Measurements from ENCODE around the gene ELMOD3. TPM values are rescaled to one million over a fixed set of nuclear protein-coding genes. Genes with fewer than 3 reads are reported as not detected.
"Not testable (repeated sequence)": the region's sequence is repeated elsewhere in the genome, so short reads cannot be mapped to it uniquely, and the experiment has no call there.

The ELMOD3 gene
- total RNA-seq, 1 donor from 2014 or later, result 13.2 TPM

DNA sequence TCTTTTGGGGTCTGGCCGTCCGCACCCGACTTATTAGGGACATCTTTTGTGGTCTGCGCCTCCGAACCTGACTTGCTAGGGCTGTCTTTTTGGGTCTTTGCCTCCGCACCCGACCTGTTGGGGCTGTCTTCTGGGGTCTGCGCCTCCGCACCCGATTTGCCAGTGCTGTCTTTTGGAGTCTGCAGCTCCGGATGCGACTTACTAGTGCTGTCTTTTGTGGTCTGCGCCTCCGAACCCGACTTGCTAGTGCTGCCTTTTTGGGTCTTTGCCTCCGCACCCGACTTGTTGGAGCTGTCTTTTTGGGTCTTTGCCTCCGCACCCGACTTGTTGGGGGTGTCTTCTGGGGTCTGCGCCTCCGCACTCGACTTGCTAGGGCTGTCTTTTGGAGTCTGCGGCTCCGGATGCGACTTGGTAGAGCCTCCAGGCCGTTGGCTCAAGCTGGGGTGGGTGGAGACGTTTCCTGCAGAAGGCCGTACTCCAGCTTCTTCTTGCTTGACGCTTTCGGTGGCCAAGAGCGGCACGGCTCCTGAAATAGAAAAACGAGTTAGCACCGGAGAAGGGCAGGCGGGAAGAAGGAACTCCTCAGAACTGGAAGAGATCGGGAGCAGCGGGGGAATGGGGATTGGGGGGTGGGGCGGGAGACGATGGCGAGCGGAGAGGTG is 27.3 kb upstream of the ELMOD3 start:
- peaks cover 6% of the 10 kb centered on the region for H3K36me3 ChIP-seq (ENCODE audit: control insufficient read depth, insufficient read depth, low read length)
- H3K4me3 ChIP-seq (ENCODE audit: low read depth, low read length), result peak overlapping the region; percentile 85
- TF ChIP-seq, protein P1, sequence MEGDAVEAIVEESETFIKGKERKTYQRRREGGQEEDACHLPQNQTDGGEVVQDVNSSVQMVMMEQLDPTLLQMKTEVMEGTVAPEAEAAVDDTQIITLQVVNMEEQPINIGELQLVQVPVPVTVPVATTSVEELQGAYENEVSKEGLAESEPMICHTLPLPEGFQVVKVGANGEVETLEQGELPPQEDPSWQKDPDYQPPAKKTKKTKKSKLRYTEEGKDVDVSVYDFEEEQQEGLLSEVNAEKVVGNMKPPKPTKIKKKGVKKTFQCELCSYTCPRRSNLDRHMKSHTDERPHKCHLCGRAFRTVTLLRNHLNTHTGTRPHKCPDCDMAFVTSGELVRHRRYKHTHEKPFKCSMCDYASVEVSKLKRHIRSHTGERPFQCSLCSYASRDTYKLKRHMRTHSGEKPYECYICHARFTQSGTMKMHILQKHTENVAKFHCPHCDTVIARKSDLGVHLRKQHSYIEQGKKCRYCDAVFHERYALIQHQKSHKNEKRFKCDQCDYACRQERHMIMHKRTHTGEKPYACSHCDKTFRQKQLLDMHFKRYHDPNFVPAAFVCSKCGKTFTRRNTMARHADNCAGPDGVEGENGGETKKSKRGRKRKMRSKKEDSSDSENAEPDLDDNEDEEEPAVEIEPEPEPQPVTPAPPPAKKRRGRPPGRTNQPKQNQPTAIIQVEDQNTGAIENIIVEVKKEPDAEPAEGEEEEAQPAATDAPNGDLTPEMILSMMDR (IDR thresholded peaks at IDR 0.05; ENCODE audit: insufficient read depth, low read length, severe bottlenecking), result no peak
- DNase-seq (ENCODE audit: low read depth) (peak; percentile 43), FAIRE-seq (no peak)
- no peaks in the 10 kb centered on the region for H3K27me3 ChIP-seq (ENCODE audit: control insufficient read depth, insufficient read depth, low read length)

DNA sequence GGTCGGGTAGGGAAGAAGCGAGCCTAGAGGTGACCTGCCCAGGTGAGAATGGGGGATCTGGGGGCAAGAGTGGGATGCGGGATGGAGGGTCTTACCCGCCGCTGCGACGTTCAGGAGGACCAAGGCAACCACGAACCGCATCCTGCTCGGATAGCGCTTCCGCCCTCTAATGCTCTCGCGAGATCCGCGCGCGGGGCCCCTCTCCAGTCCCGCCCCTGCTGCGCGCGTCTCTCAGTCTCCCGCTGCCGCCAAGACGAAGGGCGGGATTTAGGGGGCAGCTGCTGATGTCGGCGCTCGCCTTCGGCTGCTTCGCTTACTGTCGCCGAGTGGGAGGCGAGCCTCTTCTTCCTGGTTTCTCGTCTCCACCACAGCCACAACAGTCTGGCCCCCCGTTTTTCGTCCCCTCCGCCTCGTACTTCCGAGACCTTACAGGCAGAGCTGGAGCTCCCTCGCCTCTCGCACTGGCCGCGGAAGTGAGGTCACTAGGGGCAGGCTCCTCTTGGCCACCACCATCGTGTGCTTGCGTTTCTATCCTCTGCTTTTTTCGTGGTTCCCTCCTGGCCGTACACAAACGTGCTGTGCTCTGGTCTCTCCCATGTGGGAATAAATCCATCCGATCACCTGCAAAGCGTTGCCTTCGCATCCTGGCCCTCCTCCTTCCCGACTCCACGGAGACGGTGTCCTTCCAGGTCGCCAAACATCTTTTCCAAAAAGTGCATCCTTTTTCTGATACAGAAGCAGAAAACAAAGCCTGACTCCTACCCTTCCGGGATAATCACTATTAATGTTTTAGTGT is 26.5 kb upstream of the ELMOD3 start, which contains the start of gene TGOLN2:
Gene TGOLN2 (minus strand): TSS at position 168 of the 796 bp plus-strand sequence. CDS start 27 bp downstream, at position 141.
- FAIRE-seq (no peak), DNase-seq (ENCODE audit: low read depth) (peak; percentile 77)
- H3K4me3 ChIP-seq (ENCODE audit: low read depth, low read length), result peak within 1 kb of the TSS; percentile 85
- H3K27me3 ChIP-seq (ENCODE audit: control insufficient read depth, insufficient read depth, low read length), result no peaks in the 10 kb centered on the region
- peaks cover 6% of the 10 kb centered on the region for H3K36me3 ChIP-seq (ENCODE audit: control insufficient read depth, insufficient read depth, low read length)
- TF ChIP-seq, protein P1 (IDR thresholded peaks at IDR 0.05; ENCODE audit: insufficient read depth, low read length, severe bottlenecking), result no peak

DNA sequence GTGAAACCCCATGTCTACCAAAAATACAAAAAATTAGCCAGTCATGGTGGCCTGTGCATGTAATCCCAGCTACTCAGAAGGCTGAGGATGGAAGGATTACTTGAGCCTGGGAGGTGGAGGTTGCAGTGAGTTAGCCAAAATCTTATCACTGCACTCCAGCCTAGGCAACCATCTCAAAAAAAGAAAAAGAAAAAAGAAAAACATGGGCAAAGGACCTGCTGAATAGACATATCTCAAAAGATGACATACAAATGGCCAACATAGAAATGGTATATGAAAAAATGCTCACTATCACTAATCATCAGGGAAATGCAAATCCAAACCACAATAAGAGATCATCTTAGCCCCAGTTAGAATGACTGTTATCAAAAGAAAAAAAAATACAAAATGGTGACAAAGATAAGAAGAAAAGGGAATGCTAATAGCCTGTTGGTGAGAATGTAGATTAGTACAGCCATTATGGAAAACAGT is 25.4 kb upstream of the ELMOD3 start:
- FAIRE-seq (no peak), DNase-seq (ENCODE audit: low read depth) (no peak)
- H3K4me3 ChIP-seq (ENCODE audit: low read depth, low read length), result no peak overlapping the region
- H3K36me3 ChIP-seq (ENCODE audit: control insufficient read depth, insufficient read depth, low read length), result peaks cover 2% of the 10 kb centered on the region
- H3K27me3 ChIP-seq (ENCODE audit: control insufficient read depth, insufficient read depth, low read length), result no peaks in the 10 kb centered on the region
- TF ChIP-seq, protein P1 (IDR thresholded peaks at IDR 0.05; ENCODE audit: insufficient read depth, low read length, severe bottlenecking), result no peak

DNA sequence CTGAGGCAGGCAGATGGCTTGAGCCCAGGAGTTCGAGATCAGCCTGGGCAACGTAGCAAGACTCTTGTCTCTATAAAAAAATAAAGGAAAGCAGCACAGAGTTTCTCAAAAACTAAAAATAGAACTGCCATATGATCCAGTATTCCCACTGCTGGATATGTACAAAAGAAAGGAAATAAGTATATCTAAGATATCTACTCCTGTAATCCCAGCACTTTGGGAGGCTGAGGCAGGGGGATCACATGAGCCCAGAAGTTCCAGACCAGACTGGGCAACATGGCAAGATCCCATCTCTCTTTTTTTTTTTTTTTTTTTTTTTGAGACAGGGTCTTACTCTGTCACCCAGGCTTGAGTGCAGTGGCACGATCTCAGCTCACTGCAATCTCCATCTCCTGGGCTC is 24.9 kb upstream of the ELMOD3 start:
- not testable (repeated sequence) for DNase-seq (ENCODE audit: low read depth); H3K36me3 ChIP-seq (ENCODE audit: control insufficient read depth, insufficient read depth, low read length); H3K4me3 ChIP-seq (ENCODE audit: low read depth, low read length); FAIRE-seq; H3K27me3 ChIP-seq (ENCODE audit: control insufficient read depth, insufficient read depth, low read length)

DNA sequence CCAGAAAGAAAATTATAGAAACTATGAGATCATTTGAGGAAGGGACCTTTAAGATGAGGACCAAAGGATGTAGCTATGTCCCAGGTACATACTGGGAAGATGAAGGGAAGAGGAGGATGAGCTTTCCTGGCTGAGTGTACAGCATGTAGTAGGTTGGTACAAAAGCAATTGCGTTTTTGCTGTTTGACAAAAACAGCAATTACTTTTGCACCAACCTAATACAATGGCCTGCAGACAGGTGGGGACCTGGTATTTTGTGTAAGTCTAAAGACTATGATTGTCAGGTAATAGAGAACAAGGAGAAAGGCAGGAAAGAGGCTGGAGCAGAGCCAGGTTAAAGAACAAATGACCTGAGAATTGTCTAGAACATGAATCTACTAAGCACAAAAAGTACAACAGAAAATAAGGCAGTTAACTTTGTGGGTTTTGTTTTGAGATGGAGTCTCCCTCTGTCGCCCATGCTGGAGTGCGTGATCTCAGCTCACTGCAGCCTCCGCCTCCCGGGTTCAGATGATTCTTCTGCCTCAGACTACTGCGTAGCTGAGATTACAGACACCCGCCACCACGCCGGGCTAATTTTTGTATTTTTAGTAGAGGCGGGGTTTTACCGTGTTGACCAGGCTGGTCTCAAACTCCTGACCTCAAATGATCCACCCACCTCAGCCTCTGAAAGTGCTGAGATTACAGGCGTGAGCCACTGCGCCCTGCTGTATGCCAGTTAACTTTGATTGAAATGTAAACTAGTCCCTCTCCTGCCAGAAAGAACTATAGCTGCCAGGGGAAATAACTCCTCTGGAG is 23.5 kb upstream of the ELMOD3 start:
- DNase-seq (ENCODE audit: low read depth) (no peak), FAIRE-seq (no peak)
- TF ChIP-seq, protein P1 (IDR thresholded peaks at IDR 0.05; ENCODE audit: insufficient read depth, low read length, severe bottlenecking), result no peak
- no peaks in the 10 kb centered on the region for H3K27me3 ChIP-seq (ENCODE audit: control insufficient read depth, insufficient read depth, low read length)
- no peak overlapping the region for H3K4me3 ChIP-seq (ENCODE audit: low read depth, low read length)
- H3K36me3 ChIP-seq (ENCODE audit: control insufficient read depth, insufficient read depth, low read length), result no peaks in the 10 kb centered on the region

DNA sequence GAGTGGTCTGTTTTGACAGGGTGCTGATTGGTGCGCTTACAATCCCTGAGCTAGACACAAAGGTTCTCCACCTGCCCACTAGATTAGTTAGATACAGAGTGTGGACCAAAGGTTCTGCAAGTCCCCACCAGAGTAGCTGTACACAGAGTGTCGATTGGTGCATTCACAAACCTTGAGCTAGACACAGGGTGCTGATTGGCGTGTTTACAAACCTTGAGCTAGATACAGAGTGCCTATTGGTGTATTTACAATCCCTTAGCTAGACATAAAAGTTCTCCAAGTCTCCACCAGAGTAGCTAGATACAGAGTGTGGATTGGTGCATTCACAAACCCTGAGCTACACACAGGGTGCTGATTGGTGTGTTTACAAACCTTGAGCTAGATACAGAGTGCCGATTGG is 20.7 kb upstream of the ELMOD3 start:
- not testable (repeated sequence) for FAIRE-seq; H3K36me3 ChIP-seq (ENCODE audit: control insufficient read depth, insufficient read depth, low read length); H3K27me3 ChIP-seq (ENCODE audit: control insufficient read depth, insufficient read depth, low read length); DNase-seq (ENCODE audit: low read depth); H3K4me3 ChIP-seq (ENCODE audit: low read depth, low read length)
